Lower leg skin (tissue), 4 donors: Measurements from ENCODE around the gene LTBP2. TPM values are rescaled to one million over a fixed set of nuclear protein-coding genes. Genes with fewer than 3 reads are reported as not detected.

Experiments
- DNase-seq, 2 donors: peaks; one replicate each; pipeline ENCODE4 v3.0.0-alpha.2; 2019; ENCODE audit warnings: low spot score in 2 of 2
- H3K4me3 ChIP-seq: fragments of 200-600 bp; sonication (generic); 2 replicates; pipeline ENCODE4 v1.5.1; 2017; ENCODE audit warnings: mild to moderate bottlenecking, low read depth; ENCODE audit not compliant: poor library complexity, severe bottlenecking
- CTCF ChIP-seq, 3 donors: fragments of 450-650 bp; IDR thresholded peaks; one replicate each; pipeline ENCODE4 v1.5.1; 2016; ENCODE audit warnings: antibody characterized with exemption in 3 of 3, mild to moderate bottlenecking in 3 of 3, moderate library complexity in 2 of 3
- POLR2A ChIP-seq, 2 donors: fragments of 450-650 bp; IDR thresholded peaks; one replicate each; pipeline ENCODE4 v1.6.1; 2016 to 2017; ENCODE audit warnings: antibody characterized with exemption in 2 of 2, mild to moderate bottlenecking in 1 of 2, moderate library complexity in 1 of 2
- WGBS, 2 donors: methylation state at CpG; one replicate each; pipeline ENCODE4 v1.1.5; 2018; 5-methylcytosine and 5-hydroxymethylcytosine counted together
- intact Hi-C: fragments of 100-400 bp; cut with DNase I; formaldehyde crosslinking; loops from one replicate; pipeline ENCODE4 v1.15.0; 2023; ENCODE audit warnings: low total_unique reads
- total RNA-seq, 4 donors: library from RNA; depleted of rRNA; stranded (reverse); fragments of >200 nt; gene quantifications; one replicate each; pipeline ENCODE4 v1.1.0, GENCODE V29; 2016

Gene LTBP2
- total RNA-seq, 4 donors from 2014 or later = 13.7 to 39.3 (median 25.9) TPM

GRCh38 chr14:74594606-74595005, 17.4 kb downstream of the LTBP2 start:
- 23 to 33% methylated on average over 5 of the region's 5 CpGs for WGBS, 2 donors
- TF ChIP-seq POLR2A (IDR thresholded peaks at IDR 0.05) (no peak), CTCF (IDR thresholded peaks at IDR 0.05) (no peak)
- DNase-seq = no peak
- intact Hi-C loops = no loop called here
- H3K4me3 ChIP-seq = no peak overlapping the region

- WGBS, 2 donors = 53 to 58% methylated on average over 7 of the region's 7 CpGs
- DNase-seq = no peak
- intact Hi-C loops = no loop called here
- H3K4me3 ChIP-seq = no peak overlapping the region
- TF ChIP-seq POLR2A (IDR thresholded peaks at IDR 0.05) = no peak
- no peak for TF ChIP-seq CTCF (IDR thresholded peaks at IDR 0.05)
Observed at GRCh38 chr14:74594029-74594428, 18.0 kb downstream of the LTBP2 start.

GRCh38 chr14:74593241-74593953, 18.6 kb downstream of the LTBP2 start:
- no peak overlapping the region for H3K4me3 ChIP-seq
- TF ChIP-seq CTCF (IDR thresholded peaks at IDR 0.05) = no peak
- TF ChIP-seq POLR2A (IDR thresholded peaks at IDR 0.05) = no peak
- WGBS, 2 donors = 77 to 78% methylated on average over 9 to 10 of the region's 10 CpGs
- no peak for DNase-seq
- intact Hi-C loops = no loop called here

- TF ChIP-seq POLR2A (IDR thresholded peaks at IDR 0.05) = no peak
- no peak for TF ChIP-seq CTCF (IDR thresholded peaks at IDR 0.05)
- 91 to 93% methylated on average over 13 of the region's 13 CpGs for WGBS, 2 donors
- intact Hi-C loops = no loop called here
- H3K4me3 ChIP-seq = no peak overlapping the region
- no peak for DNase-seq
Observed at GRCh38 chr14:74592476-74593201, 19.4 kb downstream of the LTBP2 start.

- intact Hi-C loops = no loop called here
- no peak overlapping the region for H3K4me3 ChIP-seq
- TF ChIP-seq POLR2A (IDR thresholded peaks at IDR 0.05) = no peak
- TF ChIP-seq CTCF (IDR thresholded peaks at IDR 0.05) = no peak
- 50 to 51% methylated on average over 5 of the region's 5 CpGs for WGBS, 2 donors
- no peak for DNase-seq
Observed at GRCh38 chr14:74591899-74592298, 20.1 kb downstream of the LTBP2 start.
